HG03571 (cell line): Measurements from ENCODE around the gene ZNF575.
A peak's percentile ranks its signal among the peaks of the same experiment; 100 is the strongest.
"Not testable (repeated sequence)": the region's sequence is repeated elsewhere in the genome, so short reads cannot be mapped to it uniquely, and the experiment has no call there.

Experiments used
- ATAC-seq: cut with Tn5 transposase; IDR thresholded peaks from one replicate; pipeline ENCODE4 v1.9.1; 2021; ENCODE audit not compliant: unreplicated experiment

ZNF575 gene

GRCh38 chr19:43510713-43511112, 22.3 kb upstream of the ZNF575 start:
- no peak for ATAC-seq

GRCh38 chr19:43511324-43511723, 21.7 kb upstream of the ZNF575 start:
- no peak for ATAC-seq

- ATAC-seq: not testable (repeated sequence)
Measured at GRCh38 chr19:43512399-43512798, 20.6 kb upstream of the ZNF575 start.

DNA sequence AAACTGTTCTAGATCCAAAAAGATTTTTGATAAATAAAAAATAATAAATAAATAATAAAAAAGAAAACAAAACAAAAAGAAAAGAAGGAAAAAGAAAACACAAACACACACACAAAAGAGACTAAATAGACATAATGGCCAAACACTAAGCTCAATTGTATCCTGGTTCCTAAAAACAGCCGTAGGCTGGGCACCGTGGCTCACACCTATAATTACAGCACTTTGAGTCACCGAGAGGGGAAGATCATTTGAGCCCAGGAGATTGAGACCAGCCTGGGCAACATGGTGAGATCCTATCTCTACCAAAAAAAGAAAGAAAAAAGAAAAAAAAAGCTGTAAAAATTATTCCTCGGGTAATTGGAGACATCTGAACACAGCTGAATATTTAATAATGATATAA, 14.9 kb upstream of the ZNF575 start:
- no peak for ATAC-seq

DNA sequence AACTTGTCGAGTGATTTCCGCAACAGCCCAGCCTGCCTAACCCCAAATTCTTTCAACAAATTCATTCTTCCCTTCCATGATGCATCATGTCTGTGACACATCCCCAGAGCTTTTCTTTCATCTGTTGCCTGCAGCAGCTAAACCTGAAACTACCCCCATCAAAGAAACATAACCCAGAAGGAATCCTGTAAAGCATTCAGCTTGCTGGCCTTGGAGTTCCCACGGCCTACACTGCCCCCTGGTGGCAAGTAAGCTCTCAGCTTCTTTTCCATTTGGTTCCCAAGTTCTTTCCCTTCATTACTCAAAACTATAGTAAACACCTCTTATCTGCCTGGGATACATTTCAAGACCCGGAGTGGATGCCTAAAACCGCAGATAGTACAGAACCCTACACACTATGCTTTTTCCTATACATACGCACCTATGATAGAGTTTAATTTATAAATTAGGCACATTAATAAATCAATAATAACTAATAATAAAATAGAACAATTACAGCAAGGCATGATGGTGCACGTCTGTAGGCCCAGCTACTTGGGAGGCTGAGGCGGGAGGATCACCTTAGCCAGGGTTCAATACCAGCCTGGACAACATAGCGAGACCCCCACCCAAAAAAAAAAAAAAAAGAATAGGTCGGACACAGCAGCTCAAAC, 13.4 kb upstream of the ZNF575 start:
- no peak for ATAC-seq

DNA sequence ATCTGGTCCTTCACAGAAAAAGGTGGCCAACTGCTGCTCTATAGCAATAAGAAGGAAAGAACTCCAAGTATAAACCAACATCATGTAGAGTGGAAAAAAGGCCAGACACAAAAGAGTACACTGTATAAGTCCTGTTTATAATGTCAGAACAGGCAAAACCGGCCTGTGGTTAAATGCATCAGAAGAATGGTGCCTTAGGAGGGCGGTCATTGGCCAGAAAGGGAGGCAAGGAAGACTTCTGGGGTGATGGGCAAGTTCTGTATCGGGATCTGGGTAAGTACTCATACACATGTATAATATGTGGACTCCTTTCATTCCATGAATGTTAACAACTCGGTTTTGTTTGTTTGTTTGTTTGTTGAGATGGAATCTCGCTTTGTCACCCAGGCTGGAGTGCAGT, 10.1 kb upstream of the ZNF575 start:
- no peak for ATAC-seq

DNA sequence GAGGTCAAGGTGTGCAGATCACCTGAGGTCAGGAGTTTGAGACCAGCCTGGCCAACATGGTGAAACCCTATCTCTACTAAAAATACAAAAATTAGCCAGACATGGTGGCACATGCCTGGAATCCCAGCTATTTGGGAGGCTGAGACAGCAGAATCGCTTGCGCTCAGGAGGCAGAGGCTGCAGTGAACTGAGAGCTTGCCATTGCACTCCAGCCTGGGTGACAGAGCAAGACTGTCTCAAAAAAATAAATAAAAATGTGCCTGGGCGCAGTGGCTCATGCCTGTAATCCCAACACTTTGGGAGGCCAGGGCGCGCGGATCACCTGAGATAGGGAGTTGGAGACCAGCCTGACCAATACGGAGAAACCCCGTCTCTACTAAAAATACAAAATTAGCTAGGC, 9.3 kb upstream of the ZNF575 start:
- ATAC-seq: not testable (repeated sequence)

DNA sequence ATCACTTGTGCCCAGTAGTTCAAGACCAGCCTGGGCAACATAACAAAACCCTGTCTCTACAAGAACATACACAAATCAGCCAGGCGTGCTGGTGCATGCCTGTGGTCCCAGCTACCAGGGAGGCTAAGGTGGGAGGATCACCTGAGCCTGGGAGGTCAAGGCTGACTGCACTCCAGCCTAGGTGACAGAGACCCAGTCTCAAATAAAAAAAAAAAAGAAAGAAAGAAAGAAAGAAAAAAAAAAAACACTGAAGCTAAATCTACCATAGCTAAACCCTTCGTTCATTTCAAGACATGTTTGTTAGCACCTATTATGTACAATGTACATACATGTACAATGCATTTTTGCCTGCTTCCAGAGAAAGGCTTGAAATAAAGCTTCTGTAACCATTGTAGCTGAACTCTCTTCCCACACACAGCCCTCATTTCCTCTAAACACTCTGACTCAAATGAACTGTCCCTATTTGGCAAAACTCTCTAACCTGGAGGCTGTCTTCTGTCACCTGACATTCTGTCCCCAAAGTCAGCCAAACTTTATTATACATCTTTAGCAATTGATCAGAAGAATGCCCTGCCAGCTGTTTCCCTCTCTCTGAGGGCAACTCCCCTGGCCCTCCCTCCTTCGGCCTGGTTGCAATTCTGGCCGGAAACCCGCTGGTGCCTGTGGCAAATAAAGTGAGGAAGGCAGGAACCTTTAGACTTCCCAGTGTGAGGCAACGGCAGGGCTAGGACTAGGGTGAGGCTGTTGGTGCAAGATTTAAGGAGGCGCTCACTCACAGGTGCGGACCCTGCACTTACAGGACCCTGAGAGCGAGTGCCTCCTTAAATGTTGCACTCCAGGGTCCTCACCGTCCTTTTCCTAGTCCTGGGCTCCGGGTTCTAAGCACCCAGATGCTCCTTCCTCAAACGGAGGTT, 7.8 kb upstream of the ZNF575 start:
- ATAC-seq: no peak

DNA sequence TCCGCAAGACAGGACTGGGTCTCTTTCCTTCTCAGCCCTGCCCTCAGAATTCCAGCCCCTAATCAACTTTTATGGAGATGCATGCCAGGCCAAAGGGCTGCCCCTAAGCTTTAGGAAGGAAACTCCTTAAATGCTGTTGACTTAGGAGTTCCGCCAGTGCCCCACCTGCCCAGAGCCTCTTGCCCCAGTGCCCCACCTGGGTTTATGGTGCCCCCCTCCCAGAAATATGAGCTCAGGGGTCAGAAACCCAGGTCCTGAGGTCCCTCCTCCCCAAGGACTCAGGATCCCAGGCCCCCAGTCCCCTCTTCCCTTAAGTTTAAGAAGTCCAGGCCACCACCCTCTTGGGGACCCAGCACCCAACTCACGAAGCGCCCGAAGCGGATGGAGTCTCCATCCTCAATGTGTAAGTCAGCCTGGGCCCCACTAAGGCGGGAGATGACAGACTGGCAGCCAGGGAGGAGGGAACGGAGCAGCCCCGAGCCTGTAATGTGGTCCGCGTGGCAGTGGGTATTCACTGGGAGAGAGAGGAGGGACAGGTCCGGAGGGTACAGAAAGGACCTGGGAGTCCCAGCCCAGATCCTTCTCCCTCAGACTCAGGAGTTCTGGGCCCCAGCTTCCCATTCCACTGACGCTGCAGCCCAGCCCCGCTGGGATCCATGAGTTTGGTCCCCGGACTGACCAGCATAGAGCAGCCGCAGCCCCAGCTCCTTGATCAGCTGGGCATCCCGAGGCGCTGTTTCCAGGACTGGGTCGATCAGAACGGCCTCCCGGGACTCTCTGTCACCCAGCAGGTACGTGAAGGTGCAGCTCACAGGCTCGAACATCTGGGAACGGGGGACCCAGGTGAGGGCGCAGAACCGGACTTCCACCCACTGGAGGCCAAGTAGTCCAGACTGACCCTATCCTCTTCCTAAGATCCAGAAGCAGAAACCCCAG, 6.9 kb upstream of the ZNF575 start:
- no peak for ATAC-seq

DNA sequence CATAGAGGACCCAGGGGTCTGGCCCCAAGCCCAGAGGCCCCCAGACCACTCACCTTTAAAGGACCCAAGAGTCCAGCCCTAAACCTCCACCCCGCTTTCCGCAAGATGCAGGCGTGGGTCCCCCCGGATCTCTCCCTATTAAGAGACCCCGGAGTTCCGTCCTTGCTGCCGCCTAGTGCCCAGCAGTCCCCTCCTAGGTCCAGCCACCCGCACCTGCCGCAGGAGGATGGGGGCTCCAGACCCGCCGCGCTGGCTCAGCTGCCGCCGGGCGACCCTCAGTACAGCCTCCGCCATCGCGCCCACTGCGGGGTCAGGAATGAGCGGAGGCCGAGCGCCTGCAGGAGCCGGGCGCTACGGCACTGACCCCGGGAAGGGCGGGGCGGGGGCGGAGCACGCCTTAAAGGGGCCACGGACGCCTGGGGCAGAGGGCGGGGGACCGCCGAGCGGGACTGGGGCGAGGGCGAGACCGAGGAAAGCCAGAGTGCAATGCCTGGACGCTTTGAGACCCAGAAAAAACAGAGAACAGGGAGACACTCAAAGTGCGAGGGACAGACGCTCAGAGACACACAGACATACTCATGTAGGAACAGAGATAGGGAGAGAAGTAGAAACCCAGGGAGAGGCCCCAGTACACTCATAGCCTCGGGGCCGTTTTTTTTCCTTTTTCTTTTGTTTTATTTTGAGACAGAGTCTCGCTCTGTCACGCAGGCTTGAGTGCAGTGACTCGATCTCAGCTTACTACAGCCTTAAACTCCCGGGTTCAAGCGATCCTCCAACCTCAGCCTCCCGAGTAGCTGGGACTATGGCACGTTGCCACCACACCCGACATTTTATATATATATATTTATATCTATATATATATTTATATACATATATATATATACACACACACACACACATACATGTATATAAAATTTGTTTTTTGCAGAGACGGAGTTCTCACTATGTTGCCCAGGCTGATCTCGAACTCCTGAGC, 5.8 kb upstream of the ZNF575 start, which contains the start of gene ETHE1:
ETHE1 (minus strand) TSS at position 318 of the 976 bp plus-strand sequence; CDS start at position 294, 24 bp downstream.
- peak; percentile 71 for ATAC-seq

DNA sequence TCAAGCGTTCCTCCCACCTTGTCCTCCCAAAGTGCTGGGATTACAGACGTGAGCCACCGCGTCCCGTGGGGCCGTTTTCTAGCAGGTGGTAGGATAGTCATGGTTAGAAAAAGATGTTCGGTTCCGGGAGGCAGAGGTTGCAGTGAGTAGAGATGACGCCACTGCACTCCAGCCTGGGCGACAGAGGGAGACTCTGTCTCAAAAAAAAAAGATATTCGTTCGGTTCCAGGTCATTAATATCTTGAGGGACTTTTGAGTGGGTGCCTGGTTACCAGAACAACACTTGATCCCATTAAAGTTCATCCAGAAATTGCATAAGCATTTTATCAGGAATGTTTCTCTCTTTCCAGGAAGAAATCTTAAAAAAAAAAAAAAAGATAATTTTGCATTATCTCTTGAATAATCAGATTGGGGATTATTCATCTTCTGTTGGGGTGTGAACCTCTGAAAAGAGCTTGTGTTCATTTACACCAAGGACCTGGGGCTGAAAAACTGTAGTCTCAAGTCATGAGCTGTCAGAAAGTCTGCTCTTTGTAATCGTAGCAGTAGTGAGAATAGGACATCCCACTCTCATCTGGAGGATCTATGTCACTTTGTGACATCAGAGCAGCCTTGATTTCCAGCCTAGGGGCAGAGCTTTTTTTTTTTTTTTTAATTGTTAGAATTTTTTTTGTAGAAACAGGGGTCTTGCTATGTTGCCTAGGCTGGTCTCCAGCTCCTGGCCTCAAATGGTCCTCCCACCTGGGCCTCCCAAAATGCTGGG, 4.9 kb upstream of the ZNF575 start:
- no peak for ATAC-seq

- ATAC-seq: peak; percentile 3
Measured at GRCh38 chr19:43532571-43532961, 422 bp upstream of the ZNF575 start.

GRCh38 chr19:43533546-43534304, 737 bp downstream of the ZNF575 start:
- peak; percentile 50 for ATAC-seq

DNA sequence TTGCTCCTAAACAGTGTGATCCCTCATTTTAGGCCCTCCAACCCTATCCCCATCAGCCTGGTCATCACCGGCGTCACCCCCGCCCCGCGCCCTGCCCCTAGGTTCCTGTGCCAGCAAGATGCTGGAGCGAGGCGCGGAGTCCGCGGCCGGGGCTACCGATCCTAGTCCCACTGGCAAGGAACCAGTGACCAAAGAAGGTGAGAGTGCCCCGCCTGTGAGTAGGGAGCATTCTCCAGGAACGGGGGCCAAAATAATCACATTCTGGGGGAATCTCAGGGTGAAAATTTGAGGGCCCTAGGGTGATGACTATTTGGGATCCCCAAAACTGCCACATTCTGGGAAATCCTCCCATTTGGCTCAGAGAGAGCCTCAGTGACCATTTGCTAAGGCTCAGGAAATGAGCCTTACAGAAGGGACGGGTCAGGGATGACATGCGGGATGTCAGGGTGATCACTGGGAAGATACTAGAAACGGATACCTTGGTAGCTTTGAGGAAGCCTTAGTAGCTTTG, 1.4 kb downstream of the ZNF575 start:
- ATAC-seq: no peak

GRCh38 chr19:43534816-43535761, 2.1 kb downstream of the ZNF575 start:
- no peak for ATAC-seq

GRCh38 chr19:43538922-43539321, 5.9 kb downstream of the ZNF575 start:
- no peak for ATAC-seq

- no peak for ATAC-seq
Measured at GRCh38 chr19:43540381-43540780, 7.4 kb downstream of the ZNF575 start.
